ENCODE data around the gene RILPL2. TPM values are rescaled to one million over a fixed set of nuclear protein-coding genes. Genes with fewer than 3 reads are reported as not detected.
A peak's percentile ranks its signal among the peaks of the same experiment; 100 is the strongest.

The RILPL2 gene
- total and polyA plus RNA-seq, 9 of the 15 experiments (the other 6 are each of a cell fraction or from before 2014, with no cell fraction given), result 0.61 to 5.8 (median 4.3) TPM

DNA sequence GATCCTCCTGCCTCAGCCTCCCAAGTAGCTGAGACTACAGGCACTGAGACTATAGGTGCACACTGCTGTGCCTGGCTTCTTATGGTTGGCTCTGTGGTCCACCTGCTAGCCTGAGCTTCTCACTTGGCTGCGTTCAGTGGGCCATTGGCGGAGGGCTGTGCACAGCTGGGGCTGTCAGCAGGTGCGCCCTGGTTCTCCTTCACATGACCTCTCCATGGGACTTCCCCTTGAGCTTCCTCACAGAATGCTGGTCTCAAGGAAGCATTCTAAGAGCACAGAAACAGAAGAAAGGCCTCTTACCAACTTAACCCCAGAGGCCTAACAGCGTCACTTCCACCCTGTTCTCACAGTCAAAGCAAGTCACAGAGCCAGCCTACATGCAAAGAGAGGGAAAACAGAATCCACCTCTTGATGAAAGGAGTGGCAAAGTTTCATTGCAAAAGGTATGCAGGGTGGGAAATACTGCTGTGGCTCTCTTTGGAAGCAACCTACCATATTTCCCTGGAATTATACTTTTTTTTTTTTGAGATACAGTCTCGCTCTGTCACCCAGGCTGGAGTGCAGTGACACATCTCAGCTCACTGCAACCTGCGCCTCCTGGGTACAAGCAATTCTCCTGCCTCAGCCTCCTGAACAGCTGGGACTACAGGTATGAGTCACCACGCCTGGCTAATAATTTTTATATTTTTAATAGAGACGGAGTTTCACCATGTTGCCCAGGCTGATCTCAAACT is 9.3 kb downstream of the RILPL2 start:
- Histone ChIP-seq H3K4me3 (no peak overlapping the region), H4K20me1 (replicated peaks; ENCODE audit: control insufficient read depth, insufficient read depth, low read length) (no peaks in the 10 kb centered on the region), H3K9me3 (replicated peaks; ENCODE audit: control insufficient read depth, insufficient read depth, low read depth, low read length) (no peaks in the 10 kb centered on the region; the same call in 1 of the 2 replicates), H3K36me3 (ENCODE audit: control insufficient read depth, insufficient read depth, low read length) (peaks cover 26% of the 10 kb centered on the region; the same call in 2 of the 3 replicates), H3K79me2 (ENCODE audit: control insufficient read depth, insufficient read depth, low read length) (no peaks in the 10 kb centered on the region), H2AFZ (ENCODE audit: low read depth, low read length) (no peak overlapping the region), H3K9me1 (ENCODE audit: control insufficient read depth, insufficient read depth, low read length) (no peaks in the 10 kb centered on the region), H3K4me1 (replicated peaks in 1 of 2; ENCODE audit: control insufficient read depth in 2 of 2, insufficient read depth in 2 of 2, low read length in 2 of 2) (no peaks in the 10 kb centered on the region), H3K27ac (ENCODE audit: extremely low read depth, low read depth, low read length) (no peak overlapping the region), H3K9ac (ENCODE audit: insufficient read depth in 1 of 2, low read depth in 2 of 2, low read length in 2 of 2) (no peak overlapping the region), H3K4me2 (ENCODE audit: insufficient read depth, low read length) (no peak overlapping the region), H3K27me3 (ENCODE audit: control insufficient read depth in 2 of 2, insufficient read depth in 2 of 2, low read length in 2 of 2) (no peaks in the 10 kb centered on the region)
- no peak for DNase-seq (ENCODE audit: extremely low read depth in 1 of 4, low spot score in 3 of 4)
- ChIA-PET CTCF (ENCODE audit: low intra/inter-chr PET ratio) (no interaction called here), POLR2A (interaction anchor here (0.6 to 1.2 kb wide), 2 partner anchors 9 to 155 kb away, joined by 3 read pairs; no protein-coding TSS in a partner anchor)
- FAIRE-seq, result no peak
- TF ChIP-seq PTTG1 (tag; IDR thresholded peaks at IDR 0.05; ENCODE audit: low read depth) (no peak), CHCHD3 (CRISPR knock-in tag; IDR thresholded peaks at IDR 0.05) (no peak)
- TF ChIP-seq, protein P1, sequence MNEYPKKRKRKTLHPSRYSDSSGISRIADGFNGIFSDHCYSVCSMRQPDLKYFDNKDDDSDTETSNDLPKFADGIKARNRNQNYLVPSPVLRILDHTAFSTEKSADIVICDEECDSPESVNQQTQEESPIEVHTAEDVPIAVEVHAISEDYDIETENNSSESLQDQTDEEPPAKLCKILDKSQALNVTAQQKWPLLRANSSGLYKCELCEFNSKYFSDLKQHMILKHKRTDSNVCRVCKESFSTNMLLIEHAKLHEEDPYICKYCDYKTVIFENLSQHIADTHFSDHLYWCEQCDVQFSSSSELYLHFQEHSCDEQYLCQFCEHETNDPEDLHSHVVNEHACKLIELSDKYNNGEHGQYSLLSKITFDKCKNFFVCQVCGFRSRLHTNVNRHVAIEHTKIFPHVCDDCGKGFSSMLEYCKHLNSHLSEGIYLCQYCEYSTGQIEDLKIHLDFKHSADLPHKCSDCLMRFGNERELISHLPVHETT (CRISPR knock-in tag; conservative IDR thresholded peaks at IDR 0.05 in 1 of 2, IDR thresholded peaks at IDR 0.05 in 1 of 2), result 0 out of 4 replicates have a peak, but pooled peaks of 1 of the 2 experiments have one; percentile 51
- 88% methylated on average over 8 of the region's 8 CpGs for WGBS (ENCODE audit: insufficient coverage, low coverage, missing lambda C conversion rate)
- in situ Hi-C loops (cut with MboI) (no loop called here), intact Hi-C loops (cut with micrococcal nuclease) (no loop called here)
- no peak for ATAC-seq
- no TSS peak for BruUV-seq (replicated peaks)

Measured in K562 (cell line).